Pancreas (tissue), 10 donors: ENCODE measurements around the gene RFX3. TPM values are rescaled to one million over a fixed set of nuclear protein-coding genes. Genes with fewer than 3 reads are reported as not detected.
A peak's percentile ranks its signal among the peaks of the same experiment; 100 is the strongest.

Experiments used
- ATAC-seq, 4 donors: fragments of 200-7000 bp; cut with Tn5 transposase; one replicate each; pipeline versions ENCODE4 v1.8.0 to v1.9.1; 2020; ENCODE audit warnings: mild to moderate bottlenecking in 4 of 4, moderate library complexity in 4 of 4
- DNase-seq, 6 donors: peaks; one replicate each; pipeline ENCODE4 v3.0.0-alpha.2; 2020
- FAIRE-seq: peaks from 2 replicates; lab custom pipeline; 2012; peaks lifted over from hg19 to GRCh38; lab: Jason Lieb, UNC
- H3K27ac ChIP-seq, 4 donors: fragments of 200-600 bp; sonication (generic); 1 replicate in 3 of 4; 2 replicates in 1 of 4; pipeline versions ENCODE4 v1.5.0 to v1.8.0; 2020
- H3K27me3 ChIP-seq, 4 donors: fragments of 200-600 bp; one replicate each; pipeline ENCODE4 v1.8.0; 2021
- H3K36me3 ChIP-seq, 3 donors: fragments of 200-600 bp; sonication (generic) in 1 of 3; one replicate each; pipeline versions ENCODE4 v1.5.0 to v1.8.0; 2020 to 2021
- H3K4me1 ChIP-seq, 3 donors: fragments of 200-600 bp; one replicate each; pipeline ENCODE4 v1.8.0; 2021
- H3K4me3 ChIP-seq, 4 donors: fragments of 200-600 bp; sonication (generic) in 2 of 4; one replicate each; pipeline versions ENCODE4 v1.5.0 to v1.8.0; 2020 to 2021
- H3K9me3 ChIP-seq, 4 donors: fragments of 200-600 bp; one replicate each; pipeline ENCODE4 v1.8.0; 2021
- WGBS, 2 donors: extraction: QIAGEN DNeasy Blood & Tissue Kit; methylation state at CpG; one replicate each; pipeline ENCODE4 v1.1.7; 2013; 5-methylcytosine and 5-hydroxymethylcytosine counted together
- intact Hi-C, 3 donors: fragments of 100-400 bp; cut with DNase I; formaldehyde crosslinking; loops; one replicate each; pipeline versions ENCODE4 v1.11.1 to v1.14.2; 2022
- polyA plus RNA-seq, 2 donors: library from polyadenylated mRNA; stranded (reverse); fragments of 200-250 nt; gene quantifications; one replicate each; pipeline ENCODE4 v1.2.3, GENCODE V29; 2013
- total RNA-seq, 6 donors: library from RNA; stranded (reverse); fragmentation: NEBNext Ultra II Directional in 4 of 6; extraction: Animal tissue kit (Norgen Biotek cat#: 25700) in 4 of 6; gene quantifications; one replicate each; pipeline versions ENCODE4 v1.2.1 to v1.2.4, GENCODE V29; 2021 to 2023
- TF ChIP-seq, protein P1 (sequence below), 4 donors: fragments of 200-600 bp; sonication (generic) in 3 of 4; IDR thresholded peaks; one replicate each; pipeline versions ENCODE4 v1.5.0 to v1.8.0; 2021; ENCODE audit warnings: antibody characterized with exemption in 4 of 4
- donor health status: healthy with polysubstance abuse.
- donor health status: DM: no; HTN: no; CAD: no; lungs with moderate emphysema.
- donor health status: DM: no; HTN: no; CAD: no.
- donor health status: control.
- donor health status: control.
- donor health status: Bipolar disorder and iron deficiency.
- donor health status: DM: yes; HTN: yes; CAD: no.
- donor health status: DM: no; HTN: no; CAD: no.
- donor health status: DM: no; HTN: no; CAD: no.
- donor health status: DM: yes; HTN: yes; CAD: no.

RFX3 gene
- total and polyA plus RNA-seq, 8 donors = 1.2 to 12.2 (median 5.0) TPM

DNA sequence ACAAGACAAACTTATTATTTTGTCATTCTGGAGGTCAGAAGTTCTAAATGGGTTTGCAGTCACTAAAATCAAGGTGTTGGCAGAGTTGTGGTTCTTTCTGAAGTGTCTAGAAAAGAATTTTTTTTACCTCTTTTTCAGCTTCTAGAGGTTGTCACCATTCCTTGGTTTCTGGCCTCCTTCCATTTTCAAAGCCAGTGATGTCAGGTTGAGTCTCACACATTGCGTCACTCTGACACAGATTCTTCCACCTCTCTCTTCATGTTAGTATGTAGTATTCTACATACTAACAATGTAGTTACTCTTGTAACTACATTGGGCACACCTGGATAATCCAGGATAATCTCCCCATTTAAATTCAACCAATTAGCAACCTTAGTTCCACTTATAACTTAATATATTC lies 290.3 kb downstream of the RFX3 start:
- TF ChIP-seq, protein P1, sequence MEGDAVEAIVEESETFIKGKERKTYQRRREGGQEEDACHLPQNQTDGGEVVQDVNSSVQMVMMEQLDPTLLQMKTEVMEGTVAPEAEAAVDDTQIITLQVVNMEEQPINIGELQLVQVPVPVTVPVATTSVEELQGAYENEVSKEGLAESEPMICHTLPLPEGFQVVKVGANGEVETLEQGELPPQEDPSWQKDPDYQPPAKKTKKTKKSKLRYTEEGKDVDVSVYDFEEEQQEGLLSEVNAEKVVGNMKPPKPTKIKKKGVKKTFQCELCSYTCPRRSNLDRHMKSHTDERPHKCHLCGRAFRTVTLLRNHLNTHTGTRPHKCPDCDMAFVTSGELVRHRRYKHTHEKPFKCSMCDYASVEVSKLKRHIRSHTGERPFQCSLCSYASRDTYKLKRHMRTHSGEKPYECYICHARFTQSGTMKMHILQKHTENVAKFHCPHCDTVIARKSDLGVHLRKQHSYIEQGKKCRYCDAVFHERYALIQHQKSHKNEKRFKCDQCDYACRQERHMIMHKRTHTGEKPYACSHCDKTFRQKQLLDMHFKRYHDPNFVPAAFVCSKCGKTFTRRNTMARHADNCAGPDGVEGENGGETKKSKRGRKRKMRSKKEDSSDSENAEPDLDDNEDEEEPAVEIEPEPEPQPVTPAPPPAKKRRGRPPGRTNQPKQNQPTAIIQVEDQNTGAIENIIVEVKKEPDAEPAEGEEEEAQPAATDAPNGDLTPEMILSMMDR (IDR thresholded peaks at IDR 0.05) = no peak
- H3K4me3 ChIP-seq = no peak overlapping the region
- no peak for DNase-seq
- H3K9me3 ChIP-seq = no peaks in the 10 kb centered on the region
- no peak for FAIRE-seq
- ATAC-seq = no peak
- no peak overlapping the region for H3K27ac ChIP-seq
- WGBS, 2 donors = 100% methylated on average over 1 of the region's 1 CpG
- H3K27me3 ChIP-seq = no peaks in the 10 kb centered on the region
- H3K4me1 ChIP-seq = no peaks in the 10 kb centered on the region
- intact Hi-C loops = loop anchor here in 1 of 3 donors (10.0 kb wide), 1 partner anchor 1119 kb away; no protein-coding TSS in a partner anchor
- no peaks in the 10 kb centered on the region for H3K36me3 ChIP-seq

DNA sequence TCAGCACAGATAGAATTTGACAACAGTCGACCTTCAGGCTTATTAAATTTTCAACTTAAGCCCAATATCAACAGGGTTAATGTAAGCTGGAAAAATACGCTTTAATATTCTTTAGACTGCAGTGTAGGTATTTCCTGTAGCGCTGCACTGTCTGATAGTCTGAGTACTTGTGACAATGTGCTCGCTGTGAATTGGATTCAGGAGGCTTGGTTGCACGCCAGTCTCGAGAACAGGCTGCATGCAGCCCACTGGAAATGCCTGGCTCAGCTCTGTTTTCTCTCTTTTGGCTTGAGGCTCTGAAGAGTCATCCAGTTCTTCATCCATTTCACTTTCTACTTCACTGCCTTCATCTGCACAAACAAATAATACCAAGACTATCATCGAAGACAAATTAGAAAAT lies 300.9 kb downstream of the RFX3 start:
- H3K9me3 ChIP-seq = no peaks in the 10 kb centered on the region
- ATAC-seq (peak in 2 of 4 donors; percentile 29 to 46), DNase-seq (no peak), FAIRE-seq (no peak)
- TF ChIP-seq, protein P1 (IDR thresholded peaks at IDR 0.05) = no peak
- H3K36me3 ChIP-seq = no peaks in the 10 kb centered on the region
- intact Hi-C loops = no loop called here
- H3K4me1 ChIP-seq = no peaks in the 10 kb centered on the region
- H3K27ac ChIP-seq = no peak overlapping the region
- H3K4me3 ChIP-seq = no peak overlapping the region
- no peaks in the 10 kb centered on the region for H3K27me3 ChIP-seq
- 59% methylated on average over 7 of the region's 7 CpGs for WGBS, 2 donors

DNA sequence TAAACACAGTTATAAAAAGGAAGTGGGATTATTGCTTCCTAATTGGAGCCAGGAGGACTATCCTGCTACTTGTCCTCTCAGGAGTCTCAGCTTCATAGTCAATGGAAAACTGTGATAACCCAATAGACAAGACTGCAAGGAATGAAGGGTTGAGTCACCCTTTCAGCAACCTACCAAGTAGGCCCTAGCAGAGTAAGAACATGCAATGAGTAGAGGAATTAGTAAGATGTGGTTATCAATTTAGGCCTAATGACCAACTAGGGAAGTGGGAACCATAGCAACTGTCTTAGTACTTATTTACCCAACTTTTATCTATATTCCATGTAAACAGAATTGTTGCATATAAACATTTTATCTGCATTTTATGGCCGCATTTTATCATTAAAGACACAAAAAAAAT lies 310.1 kb downstream of the RFX3 start:
- Histone ChIP-seq H3K36me3 (no peaks in the 10 kb centered on the region), H3K9me3 (no peaks in the 10 kb centered on the region), H3K27ac (no peak overlapping the region), H3K4me3 (no peak overlapping the region), H3K27me3 (no peaks in the 10 kb centered on the region), H3K4me1 (no peaks in the 10 kb centered on the region)
- WGBS, 2 donors = 21 to 27% methylated on average over 1 of the region's 1 CpG
- TF ChIP-seq, protein P1 (IDR thresholded peaks at IDR 0.05) = no peak
- DNase-seq (no peak), ATAC-seq (no peak), FAIRE-seq (no peak)
- intact Hi-C loops = no loop called here

DNA sequence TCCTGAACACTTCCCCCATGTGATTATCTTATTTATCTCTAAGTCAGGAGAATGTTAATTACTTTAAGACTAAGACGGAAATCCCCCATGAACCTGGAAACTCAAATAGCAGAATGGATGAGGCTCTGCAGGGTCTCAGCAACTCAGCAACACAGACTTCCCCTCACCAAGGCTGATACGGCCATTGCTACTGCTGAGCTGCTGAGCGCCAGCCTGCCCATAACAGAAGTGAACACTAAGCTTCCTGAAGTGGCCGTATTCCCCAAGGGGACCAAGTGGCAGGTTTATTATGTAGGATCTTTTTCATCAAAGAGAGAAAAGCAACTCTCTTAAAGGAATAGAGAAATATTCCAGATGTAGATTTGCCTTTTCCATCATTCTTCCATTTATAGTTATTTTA lies 311.1 kb downstream of the RFX3 start:
- no peak overlapping the region for H3K27ac ChIP-seq
- ATAC-seq = no peak
- 50 to 57% methylated on average over 4 of the region's 4 CpGs for WGBS, 2 donors
- H3K9me3 ChIP-seq = no peaks in the 10 kb centered on the region
- no peaks in the 10 kb centered on the region for H3K27me3 ChIP-seq
- intact Hi-C loops = no loop called here
- no peaks in the 10 kb centered on the region for H3K4me1 ChIP-seq
- no peak for DNase-seq
- no peak for FAIRE-seq
- TF ChIP-seq, protein P1 (IDR thresholded peaks at IDR 0.05) = no peak
- no peaks in the 10 kb centered on the region for H3K36me3 ChIP-seq
- H3K4me3 ChIP-seq = no peak overlapping the region

DNA sequence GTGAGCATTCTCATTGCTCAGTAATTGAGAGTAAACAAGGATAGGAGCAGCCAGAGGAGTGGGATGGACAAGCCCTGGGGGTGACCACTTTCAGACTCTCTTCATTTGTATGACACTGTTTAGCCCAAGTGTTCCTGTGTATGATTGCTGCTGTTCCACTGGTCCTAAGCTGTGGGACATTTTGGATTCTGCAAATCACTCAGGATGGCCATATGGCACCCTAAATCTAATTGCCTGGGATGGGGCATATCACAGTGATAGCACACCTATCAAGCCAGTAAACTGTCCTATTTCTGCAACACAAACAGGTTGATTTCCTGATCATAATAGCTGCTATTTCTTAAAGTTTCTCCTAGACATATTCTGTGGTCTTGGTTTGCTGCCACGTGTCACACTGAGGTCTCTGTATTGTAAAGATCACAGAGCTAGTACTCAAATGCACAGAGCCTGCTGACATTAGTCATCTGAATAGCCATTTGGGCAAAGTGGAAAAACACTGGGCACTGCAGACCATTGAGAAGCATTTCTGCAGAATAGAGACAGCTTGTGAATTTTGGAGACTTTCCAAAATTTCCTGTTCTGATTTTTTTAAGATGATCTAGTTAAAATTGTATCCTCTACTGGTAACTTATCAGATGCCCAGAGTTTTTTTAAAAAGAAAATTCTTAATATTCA lies 320.2 kb downstream of the RFX3 start:
- DNase-seq (no peak), ATAC-seq (no peak), FAIRE-seq (no peak)
- no peaks in the 10 kb centered on the region for H3K27me3 ChIP-seq
- H3K4me1 ChIP-seq = no peaks in the 10 kb centered on the region
- no peaks in the 10 kb centered on the region for H3K36me3 ChIP-seq
- TF ChIP-seq, protein P1 (IDR thresholded peaks at IDR 0.05) = no peak
- no peaks in the 10 kb centered on the region for H3K9me3 ChIP-seq
- 56 to 67% methylated on average over 1 of the region's 1 CpG for WGBS, 2 donors
- intact Hi-C loops = no loop called here
- no peak overlapping the region for H3K27ac ChIP-seq
- H3K4me3 ChIP-seq = no peak overlapping the region
